GM23248 (cell line): Measurements from ENCODE around the gene KRT24. TPM values are rescaled to one million over a fixed set of nuclear protein-coding genes. Genes with fewer than 3 reads are reported as not detected.
A peak's percentile ranks its signal among the peaks of the same experiment; 100 is the strongest.

Source experiments
- DNase-seq: peaks from one replicate; pipeline ENCODE4 v3.0.0-alpha.2; 2015
- H2AFZ ChIP-seq: fragments of 200-600 bp; sonication (generic); 2 replicates; pipeline ENCODE4 v1.6.1; 2016; ENCODE audit warnings: antibody characterized with exemption
- H3F3A ChIP-seq: fragments of 200-600 bp; sonication (generic); 2 replicates; pipeline ENCODE4 v1.6.1; 2016; ENCODE audit warnings: mild to moderate bottlenecking, antibody characterized with exemption, mixed run types; ENCODE audit not compliant: insufficient read depth
- H3K27ac ChIP-seq: fragments of 200-600 bp; sonication (generic); 2 replicates; pipeline ENCODE4 v1.5.1; 2016; ENCODE audit warnings: mild to moderate bottlenecking
- H3K27me3 ChIP-seq: fragments of 200-600 bp; sonication (generic); replicated peaks from 2 replicates; pipeline ENCODE4 v1.6.1; 2016; ENCODE audit warnings: mild to moderate bottlenecking; ENCODE audit not compliant: insufficient read depth
- H3K36me3 ChIP-seq: fragments of 200-600 bp; sonication (generic); 2 replicates; pipeline ENCODE4 v1.6.1; 2016; ENCODE audit warnings: low read depth, mild to moderate bottlenecking
- H3K4me1 ChIP-seq: fragments of 200-600 bp; sonication (generic); 2 replicates; pipeline ENCODE4 v1.6.1; 2016; ENCODE audit warnings: mild to moderate bottlenecking; ENCODE audit not compliant: insufficient read depth
- H3K4me2 ChIP-seq: fragments of 200-600 bp; sonication (generic); one replicate; pipeline ENCODE4 v1.6.1; 2016; ENCODE audit warnings: mild to moderate bottlenecking; ENCODE audit not compliant: unreplicated experiment
- H3K4me3 ChIP-seq: fragments of 200-600 bp; sonication (generic); 2 replicates; pipeline ENCODE4 v1.5.1; 2016; ENCODE audit warnings: mild to moderate bottlenecking
- H3K79me2 ChIP-seq: fragments of 200-600 bp; sonication (generic); 2 replicates; pipeline ENCODE4 v1.6.1; 2016; ENCODE audit warnings: mild to moderate bottlenecking; ENCODE audit not compliant: insufficient read depth
- H3K9ac ChIP-seq: fragments of 200-600 bp; sonication (generic); 2 replicates; pipeline ENCODE4 v1.6.1; 2016; ENCODE audit warnings: mild to moderate bottlenecking
- H3K9me2 ChIP-seq: fragments of 200-600 bp; sonication (generic); 2 replicates; pipeline ENCODE4 v1.6.1; 2016; ENCODE audit warnings: mixed run types, mild to moderate bottlenecking, moderate library complexity; ENCODE audit not compliant: insufficient read depth
- H3K9me3 ChIP-seq: fragments of 200-600 bp; sonication (generic); one replicate; pipeline ENCODE4 v1.6.1; 2017; ENCODE audit warnings: low read depth
- H4K20me1 ChIP-seq: fragments of 200-600 bp; sonication (generic); 2 replicates; pipeline ENCODE4 v1.6.0; 2016; ENCODE audit not compliant: insufficient read depth
- EZH2 ChIP-seq: fragments of 200-600 bp; sonication (generic); IDR thresholded peaks from 2 replicates; pipeline ENCODE4 v1.6.1; 2018; ENCODE audit warnings: antibody characterized with exemption, mild to moderate bottlenecking; ENCODE audit not compliant: insufficient read depth, poor library complexity, severe bottlenecking
- EZH2phosphoT487 ChIP-seq: fragments of 200-600 bp; sonication (generic); IDR thresholded peaks from 2 replicates; pipeline ENCODE4 v1.6.1; 2018; ENCODE audit warnings: antibody characterized with exemption, moderate library complexity, mild to moderate bottlenecking, low read depth; ENCODE audit not compliant: insufficient read depth
- WGBS, 2 experiments: methylation state at CpG; one replicate each; pipeline ENCODE4 v1.1.6; 2015 to 2017; ENCODE audit warnings: low lambda C conversion rate in 2 of 2, low coverage in 1 of 2; ENCODE audit errors: missing lambda C conversion rate in 2 of 2; 5-methylcytosine and 5-hydroxymethylcytosine counted together
- in situ Hi-C: fragments of 300-500 bp; cut with MboI; formaldehyde crosslinking; loops from 2 replicates; pipeline ENCODE4 v1.15.0; 2020
- polyA plus RNA-seq: library from polyadenylated mRNA; unstranded; fragments of >200 nt; fragmentation: Nextera tagmentation; extraction: Ambion mirVana; gene quantifications from 2 replicates; pipeline ENCODE4 v1.2.1, GENCODE V29; 2016
- total RNA-seq: library from RNA; depleted of rRNA; stranded (reverse); fragments of >200 nt; shearing (Covaris generic); gene quantifications from 2 replicates; pipeline ENCODE4 v1.2.3, GENCODE V29; 2014

The KRT24 gene
- total and polyA plus RNA-seq, 2 experiments from 2014 or later = not detected

DNA sequence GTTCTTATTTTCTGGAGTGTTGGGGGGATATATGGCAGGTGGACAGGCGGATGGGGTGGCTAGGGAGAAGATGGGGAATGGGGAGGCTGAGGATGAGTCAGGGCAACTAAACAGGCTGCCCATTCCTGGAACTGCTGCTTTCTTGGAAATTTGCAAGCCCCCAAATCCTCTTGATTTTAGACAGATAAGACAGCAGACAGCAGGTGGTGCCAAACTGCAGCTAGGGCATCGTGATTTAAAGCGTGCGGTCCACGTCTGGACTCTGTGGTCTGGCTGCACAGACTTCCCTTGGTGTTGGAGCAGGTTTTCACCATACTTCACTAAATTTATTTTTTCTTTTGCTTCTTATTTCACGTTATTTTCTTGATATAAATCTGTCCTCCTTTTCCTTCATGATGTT lies 10.9 kb upstream of the KRT24 start:
- WGBS, 2 experiments = 17 to 19% methylated on average over 6 of the region's 6 CpGs
- Histone ChIP-seq H3K9ac (no peak overlapping the region), H3K27ac (no peak overlapping the region), H3K9me2 (no peaks in the 10 kb centered on the region), H3K79me2 (no peaks in the 10 kb centered on the region), H3K4me1 (no peaks in the 10 kb centered on the region), H3K4me2 (no peak overlapping the region), H3K27me3 (peaks cover 37% of the 10 kb centered on the region), H3K36me3 (no peaks in the 10 kb centered on the region), H4K20me1 (no peaks in the 10 kb centered on the region), H2AFZ (no peak overlapping the region), H3K9me3 (no peaks in the 10 kb centered on the region), H3K4me3 (no peak overlapping the region), H3F3A (no peaks in the 10 kb centered on the region)
- in situ Hi-C loops = no loop called here
- TF ChIP-seq EZH2phosphoT487 = no peak
- TF ChIP-seq EZH2 = no peak
- peak; percentile 3 for DNase-seq

DNA sequence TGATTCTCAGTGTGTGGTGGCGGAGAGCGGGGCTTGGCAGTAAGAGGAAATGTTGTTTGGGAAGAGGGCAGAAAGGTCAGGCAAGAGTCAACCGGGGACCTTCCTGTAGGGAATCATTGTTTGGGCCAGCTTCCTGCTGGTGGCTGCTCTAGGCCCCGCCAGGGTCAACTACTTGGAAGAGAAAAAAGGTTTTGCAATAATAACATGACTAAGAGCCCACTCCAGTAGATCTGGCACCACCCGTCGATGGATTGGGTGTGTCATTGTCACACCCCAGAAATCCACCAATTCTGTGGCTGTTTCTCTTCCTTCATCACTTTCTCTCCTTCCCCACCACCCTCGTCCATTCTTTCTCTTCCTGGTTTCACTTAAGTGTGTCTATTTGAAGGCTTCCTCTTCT lies 4.2 kb upstream of the KRT24 start:
- no peaks in the 10 kb centered on the region for H3K4me1 ChIP-seq
- H3K79me2 ChIP-seq = no peaks in the 10 kb centered on the region
- no peaks in the 10 kb centered on the region for H3K9me3 ChIP-seq
- peak; percentile 38 for DNase-seq
- no peak for TF ChIP-seq EZH2
- no peaks in the 10 kb centered on the region for H3K9me2 ChIP-seq
- 28 to 29% methylated on average over 7 of the region's 7 CpGs for WGBS, 2 experiments
- in situ Hi-C loops = no loop called here
- no peak overlapping the region for H3K4me3 ChIP-seq
- H3K27ac ChIP-seq = no peak overlapping the region
- no peak overlapping the region for H2AFZ ChIP-seq
- no peaks in the 10 kb centered on the region for H4K20me1 ChIP-seq
- H3F3A ChIP-seq = no peaks in the 10 kb centered on the region
- H3K4me2 ChIP-seq = no peak overlapping the region
- peaks cover 29% of the 10 kb centered on the region for H3K27me3 ChIP-seq
- H3K36me3 ChIP-seq = no peaks in the 10 kb centered on the region
- no peak overlapping the region for H3K9ac ChIP-seq

GRCh38 chr17:40705584-40705983 lies 2.0 kb upstream of the KRT24 start:
- Histone ChIP-seq H3K4me3 (no peak overlapping the region), H3K9ac (no peak overlapping the region), H2AFZ (no peak overlapping the region), H3K9me3 (no peaks in the 10 kb centered on the region), H3K27ac (no peak overlapping the region), H3F3A (no peaks in the 10 kb centered on the region), H3K9me2 (no peaks in the 10 kb centered on the region), H3K79me2 (no peaks in the 10 kb centered on the region), H3K4me2 (no peak overlapping the region), H3K36me3 (no peaks in the 10 kb centered on the region), H4K20me1 (no peaks in the 10 kb centered on the region), H3K27me3 (peaks cover 44% of the 10 kb centered on the region), H3K4me1 (no peaks in the 10 kb centered on the region)
- in situ Hi-C loops = no loop called here
- TF ChIP-seq EZH2phosphoT487 (no peak), EZH2 (no peak)
- no peak for DNase-seq
- 46 to 48% methylated on average over 4 of the region's 4 CpGs for WGBS, 2 experiments

DNA sequence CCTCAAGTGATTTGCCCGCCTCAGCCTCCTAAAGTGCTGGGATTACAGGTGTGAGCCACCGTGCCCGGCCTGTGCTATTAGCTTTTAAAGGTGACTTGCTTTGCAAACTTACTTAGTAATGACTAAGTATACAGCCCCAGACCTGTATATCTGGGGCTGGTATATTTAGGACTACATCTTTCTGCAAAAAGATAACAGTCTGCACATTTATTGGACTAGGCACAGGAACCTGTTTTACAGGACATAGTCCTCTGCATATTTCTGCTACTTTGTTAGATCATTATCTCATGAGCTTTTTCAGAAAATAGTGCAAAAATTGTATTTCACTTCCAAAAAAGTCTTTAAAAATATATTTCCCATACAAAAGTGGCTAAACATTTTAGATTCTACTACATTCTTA lies 1.3 kb downstream of the KRT24 start:
- Histone ChIP-seq H3K9me2 (no peaks in the 10 kb centered on the region), H3K9me3 (no peaks in the 10 kb centered on the region), H4K20me1 (no peaks in the 10 kb centered on the region), H3F3A (no peaks in the 10 kb centered on the region), H3K27me3 (peaks cover 72% of the 10 kb centered on the region), H3K36me3 (no peaks in the 10 kb centered on the region), H3K4me3 (no peak overlapping the region), H3K4me2 (no peak overlapping the region), H3K9ac (no peak overlapping the region), H2AFZ (no peak overlapping the region), H3K27ac (no peak overlapping the region), H3K4me1 (no peaks in the 10 kb centered on the region), H3K79me2 (no peaks in the 10 kb centered on the region)
- 91 to 93% methylated on average over 3 of the region's 3 CpGs for WGBS, 2 experiments
- no peak for TF ChIP-seq EZH2phosphoT487
- no peak for DNase-seq
- in situ Hi-C loops = no loop called here

DNA sequence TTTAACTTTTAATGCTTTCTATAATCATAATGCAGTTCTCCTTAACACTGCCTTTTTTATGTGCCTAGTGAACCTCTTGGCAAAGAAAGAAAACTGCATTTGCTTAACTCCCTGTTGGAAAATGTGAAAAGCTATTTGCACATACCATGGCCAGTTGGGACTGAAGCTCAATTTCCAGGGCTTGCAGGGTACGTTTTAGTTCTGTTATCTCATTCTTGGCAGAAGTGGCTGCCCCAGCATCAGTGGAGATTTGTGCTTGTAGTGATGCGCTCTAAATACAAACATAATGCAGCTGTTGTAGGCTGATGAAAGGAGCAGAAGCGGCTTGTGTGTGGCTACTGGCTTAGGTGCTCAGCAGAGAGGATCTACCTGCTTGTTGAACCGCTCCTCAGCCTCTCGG lies 3.7 kb downstream of the KRT24 start:
- no peak overlapping the region for H2AFZ ChIP-seq
- H3K4me3 ChIP-seq = no peak overlapping the region
- no peaks in the 10 kb centered on the region for H3K4me1 ChIP-seq
- H3K79me2 ChIP-seq = no peaks in the 10 kb centered on the region
- no peak overlapping the region for H3K9ac ChIP-seq
- no peak overlapping the region for H3K4me2 ChIP-seq
- H3K9me2 ChIP-seq = no peaks in the 10 kb centered on the region
- no peaks in the 10 kb centered on the region for H4K20me1 ChIP-seq
- in situ Hi-C loops = no loop called here
- peaks cover 79% of the 10 kb centered on the region for H3K27me3 ChIP-seq
- H3K9me3 ChIP-seq = no peaks in the 10 kb centered on the region
- no peak overlapping the region for H3K27ac ChIP-seq
- TF ChIP-seq EZH2 (no peak), EZH2phosphoT487 (no peak)
- no peak for DNase-seq
- 23 to 32% methylated on average over 5 of the region's 5 CpGs for WGBS, 2 experiments
- H3F3A ChIP-seq = no peaks in the 10 kb centered on the region
- H3K36me3 ChIP-seq = no peaks in the 10 kb centered on the region
